ENCODE measurements around the gene RNU6-1.

RNU6-1 gene

GRCh38 chr15:67833710-67834511, 5.9 kb downstream of the RNU6-1 start:
- DNase-seq (ENCODE audit: low read depth, low spot score), result peak; percentile 62

GRCh38 chr15:67832897-67833709, 6.7 kb downstream of the RNU6-1 start:
- DNase-seq (ENCODE audit: low read depth, low spot score), result peak; percentile 22

GRCh38 chr15:67832031-67832551, 7.8 kb downstream of the RNU6-1 start:
- DNase-seq (ENCODE audit: low read depth, low spot score), result peak; percentile 48

GRCh38 chr15:67831363-67831762, 8.5 kb downstream of the RNU6-1 start:
- DNase-seq (ENCODE audit: low read depth, low spot score), result no peak

GRCh38 chr15:67829647-67830504, 10.0 kb downstream of the RNU6-1 start:
- DNase-seq (ENCODE audit: low read depth, low spot score), result no peak

- no peak for DNase-seq (ENCODE audit: low read depth, low spot score)
Measured at GRCh38 chr15:67828969-67829646, 10.7 kb downstream of the RNU6-1 start.

GRCh38 chr15:67828278-67828968, 11.4 kb downstream of the RNU6-1 start:
- no peak for DNase-seq (ENCODE audit: low read depth, low spot score)

- no peak for DNase-seq (ENCODE audit: low read depth, low spot score)
Measured at GRCh38 chr15:67827562-67828277, 12.1 kb downstream of the RNU6-1 start.

GRCh38 chr15:67826717-67827561, 12.9 kb downstream of the RNU6-1 start:
- peak; percentile 16 for DNase-seq (ENCODE audit: low read depth, low spot score)

GRCh38 chr15:67825881-67826716, 13.7 kb downstream of the RNU6-1 start:
- peak; percentile 16 for DNase-seq (ENCODE audit: low read depth, low spot score)

- peak; percentile 76 for DNase-seq (ENCODE audit: low read depth, low spot score)
Measured at GRCh38 chr15:67824976-67825880, 14.6 kb downstream of the RNU6-1 start, which contains the start of gene SKOR1. SKOR1 (plus strand) TSS chr15:67825509; CDS start chr15:67825603, 94 bp downstream.

- no peak for DNase-seq (ENCODE audit: low read depth, low spot score)
Measured at GRCh38 chr15:67824197-67824968, 15.5 kb downstream of the RNU6-1 start.

- peak; percentile 13 for DNase-seq (ENCODE audit: low read depth, low spot score)
Measured at GRCh38 chr15:67823314-67824196, 16.3 kb downstream of the RNU6-1 start.

GRCh38 chr15:67822537-67823313, 17.1 kb downstream of the RNU6-1 start:
- DNase-seq (ENCODE audit: low read depth, low spot score), result no peak

Data from astrocyte of the hippocampus (primary cell).